K562 (cell line): ENCODE data around the gene LAMB4. TPM values are rescaled to one million over a fixed set of nuclear protein-coding genes. Genes with fewer than 3 reads are reported as not detected.

Experiments
- ATAC-seq: fragments of 200-7000 bp; cut with Tn5 transposase; 3 replicates; pipeline ENCODE4 v1.9.1; 2020; ENCODE audit warnings: moderate library complexity
- BruUV-seq: library from RNA; stranded (reverse); fragments of 400-500 nt; replicated peaks from 2 replicates; lab custom pipeline; 2021; lab: Mats Ljungman, UMichigan
- CTCF ChIA-PET: fragments of 300-600 bp; formaldehyde crosslinking; extraction: SDS; loops from one replicate; lab custom pipeline; 2021; ENCODE audit warnings: low intra/inter-chr PET ratio; lab: Yijun Ruan, JAX
- POLR2A ChIA-PET: fragments of 300-600, 350-650 bp; sonication (Branson Sonifier 250); formaldehyde crosslinking; extraction: SDS; loops from one replicate; lab custom pipeline; 2021; ENCODE audit warnings: antibody characterized with exemption, inconsistent platforms; lab: Yijun Ruan, JAX
- DNase-seq, 4 experiments: peaks; one replicate each; pipeline versions ENCODE4 v3.0.0 to v3.0.0-alpha.2; 2011 to 2018; ENCODE audit warnings: low spot score in 3 of 4, mixed read lengths in 3 of 4; ENCODE audit errors: extremely low read depth in 1 of 4
- FAIRE-seq: peaks from 2 replicates; lab custom pipeline; 2011; peaks lifted over from hg19 to GRCh38; lab: Jason Lieb, UNC
- H2AFZ ChIP-seq: 2 replicates; pipeline ENCODE4 v1.6.0; 2011; ENCODE audit warnings: low read depth, low read length, control low read depth, inconsistent platforms
- H3K27ac ChIP-seq: fragments of 200-600 bp; 3 replicates; pipeline ENCODE4 v1.8.0; 2011; ENCODE audit warnings: low read depth, mild to moderate bottlenecking, control low read depth, inconsistent platforms, low read length, moderate library complexity, mixed read lengths; ENCODE audit errors: extremely low read depth
- H3K27me3 ChIP-seq, 2 experiments: fragments of 300-600 bp in 1 of 2; 2 replicates in 1 of 2; 3 replicates in 1 of 2; pipeline versions ENCODE4 v1.6.0 to v1.8.0; 2011; ENCODE audit warnings: inconsistent platforms in 2 of 2, low read length in 2 of 2, mild to moderate bottlenecking in 1 of 2, mixed read lengths in 1 of 2, moderate library complexity in 1 of 2; ENCODE audit not compliant: control insufficient read depth in 2 of 2, insufficient read depth in 2 of 2
- H3K36me3 ChIP-seq: fragments of 300-600 bp; 3 replicates; pipeline ENCODE4 v1.8.0; 2011; ENCODE audit warnings: mild to moderate bottlenecking, low read length, inconsistent platforms; ENCODE audit not compliant: control insufficient read depth, insufficient read depth
- H3K4me1 ChIP-seq, 2 experiments: fragments of 200-600 bp in 1 of 2; replicated peaks in 1 of 2; 2 replicates in 1 of 2; 3 replicates in 1 of 2; pipeline versions ENCODE4 v1.5.1 to v1.8.0; 2011; ENCODE audit warnings: inconsistent platforms in 2 of 2, low read length in 2 of 2, mild to moderate bottlenecking in 1 of 2, mixed read lengths in 1 of 2, moderate library complexity in 1 of 2; ENCODE audit not compliant: control insufficient read depth in 2 of 2, insufficient read depth in 2 of 2
- H3K4me2 ChIP-seq: 2 replicates; pipeline ENCODE4 v1.6.1; 2011; ENCODE audit warnings: low read length, control low read depth, inconsistent platforms, mixed read lengths; ENCODE audit not compliant: insufficient read depth
- H3K4me3 ChIP-seq: fragments of 200-600 bp; sonication (generic), shearing (Covaris generic); 2 replicates; pipeline ENCODE4 v1.5.1; 2016; ENCODE audit warnings: control low read depth, inconsistent platforms
- H3K79me2 ChIP-seq: fragments of 200-600 bp; 3 replicates; pipeline ENCODE4 v1.8.0; 2011; ENCODE audit warnings: low read length, inconsistent platforms; ENCODE audit not compliant: control insufficient read depth, insufficient read depth
- H3K9ac ChIP-seq, 2 experiments: 2 replicates each; pipeline versions ENCODE4 v1.6.0 to v1.6.1; 2011; ENCODE audit warnings: low read depth in 2 of 2, low read length in 2 of 2, control low read depth in 1 of 2, inconsistent platforms in 1 of 2, mild to moderate bottlenecking in 1 of 2, mixed read lengths in 1 of 2; ENCODE audit not compliant: insufficient read depth in 1 of 2
- H3K9me1 ChIP-seq: one replicate; pipeline ENCODE4 v1.6.0; 2011; ENCODE audit warnings: inconsistent platforms, mild to moderate bottlenecking, low read length, moderate library complexity; ENCODE audit not compliant: control insufficient read depth, insufficient read depth
- H3K9me3 ChIP-seq: replicated peaks from 2 replicates; pipeline ENCODE4 v1.5.1; 2011; ENCODE audit warnings: low read depth, low read length, inconsistent platforms; ENCODE audit not compliant: control insufficient read depth, insufficient read depth
- H4K20me1 ChIP-seq: replicated peaks from 2 replicates; pipeline ENCODE4 v1.6.1; 2011; ENCODE audit warnings: low read length, inconsistent platforms, mixed read lengths; ENCODE audit not compliant: control insufficient read depth, insufficient read depth
- ARHGAP35 ChIP-seq: fragments of 450-650 bp; IDR thresholded peaks from 2 replicates; pipeline ENCODE4 v1.6.1; 2018; ENCODE audit not compliant: partially characterized antibody
- BRCA1 ChIP-seq, 2 experiments: fragments of 450-650 bp in 1 of 2; sonication (generic) in 1 of 2; formaldehyde crosslinking in 1 of 2; IDR thresholded peaks; 2 replicates each; pipeline versions ENCODE4 v1.5.0 to v1.6.1; 2017 to 2020; ENCODE audit warnings: mild to moderate bottlenecking in 1 of 2, missing genetic modification reagents in 1 of 2
- CBX8 ChIP-seq: fragments of 200-600 bp; sonication (generic); IDR thresholded peaks from 2 replicates; pipeline ENCODE4 v1.6.1; 2012; ENCODE audit warnings: borderline replicate concordance, mixed run types, low read depth, mild to moderate bottlenecking, moderate library complexity, mixed read lengths, low read length, control low read depth, inconsistent platforms; ENCODE audit not compliant: poor library complexity, severe bottlenecking; ENCODE audit errors: extremely low read depth
- CSDE1 ChIP-seq, 2 experiments: fragments of 450-650 bp; IDR thresholded peaks; 2 replicates each; pipeline ENCODE4 v1.6.1; 2016; ENCODE audit warnings: mild to moderate bottlenecking in 1 of 2
- DIDO1 ChIP-seq: fragments of 450-650 bp; IDR thresholded peaks from 2 replicates; pipeline ENCODE4 v1.6.1; 2016; ENCODE audit warnings: low read depth, missing biosample characterization, missing genetic modification characterization
- GATAD2A ChIP-seq: fragments of 450-650 bp; IDR thresholded peaks from 2 replicates; pipeline ENCODE4 v1.6.1; 2017
- GTF2F1 ChIP-seq: IDR thresholded peaks from 2 replicates; pipeline ENCODE4 v1.6.1; 2011; ENCODE audit warnings: low read depth, low read length, improper control_type of control experiment
- NONO ChIP-seq, 2 experiments: fragments of 200-400 bp in 1 of 2; fragments of 450-650 bp in 1 of 2; formaldehyde crosslinking in 1 of 2; IDR thresholded peaks; 2 replicates each; pipeline ENCODE4 v1.6.1; 2017; ENCODE audit warnings: low read depth in 2 of 2, mild to moderate bottlenecking in 2 of 2, moderate library complexity in 2 of 2, low read length in 1 of 2
- OTX1 ChIP-seq: fragments of 450-650 bp; formaldehyde crosslinking; IDR thresholded peaks from 2 replicates; pipeline ENCODE4 v1.4.0; 2022; ENCODE audit warnings: mild to moderate bottlenecking
- SLC30A9 ChIP-seq: fragments of 250-450 bp; sonication (Bioruptor Pico); IDR thresholded peaks from 2 replicates; pipeline ENCODE4 v1.8.0; 2022; ENCODE audit warnings: mild to moderate bottlenecking, moderate library complexity
- SMAD3 ChIP-seq: fragments of 450-650 bp; formaldehyde crosslinking; conservative IDR thresholded peaks from 2 replicates; pipeline ENCODE4 v1.4.0; 2020; ENCODE audit warnings: mild to moderate bottlenecking
- XRCC5 ChIP-seq: fragments of 200-400 bp; formaldehyde crosslinking; IDR thresholded peaks from 2 replicates; pipeline ENCODE4 v1.6.1; 2017; ENCODE audit warnings: low read depth, mild to moderate bottlenecking, low read length
- ZNF217 ChIP-seq: sonication (generic); formaldehyde crosslinking; IDR thresholded peaks from 2 replicates; pipeline ENCODE4 v1.8.0; 2022; ENCODE audit warnings: mild to moderate bottlenecking, missing genetic modification reagents
- ZNF764 ChIP-seq: fragments of 250-450 bp; sonication (Bioruptor Pico); IDR thresholded peaks from 2 replicates; pipeline ENCODE4 v1.4.0; 2020; ENCODE audit warnings: low read depth, mild to moderate bottlenecking, moderate library complexity
- WGBS: fragments of 100-300 bp; shearing (Covaris generic); methylation state at CpG from one replicate; pipeline ENCODE4 v1.1.6; 2016; ENCODE audit warnings: low coverage, mixed read lengths; ENCODE audit not compliant: insufficient coverage; ENCODE audit errors: missing lambda C conversion rate; 5-methylcytosine and 5-hydroxymethylcytosine counted together
- in situ Hi-C: fragments of 300-500 bp; cut with MboI; formaldehyde crosslinking; loops from 4 replicates; pipeline ENCODE4 v1.15.0; 2018; ENCODE audit warnings: inconsistent platforms, mixed read lengths
- intact Hi-C: fragments of 100-400 bp; cut with micrococcal nuclease; formaldehyde crosslinking; loops from 2 replicates; pipeline ENCODE4 v1.14.2; 2022
- polyA plus RNA-seq, 8 experiments: library from polyadenylated mRNA; depleted of rRNA in 4 of 8; stranded (reverse) in 5 of 8; unstranded in 3 of 8; fragments of >200 nt; fragmentation: Nextera tagmentation in 2 of 8; fragmentation: Illumina TruSeq in 1 of 8; extraction: Ambion mirVana in 2 of 8; extraction: Trizol in 1 of 8; gene quantifications; 2 replicates each; pipeline versions ENCODE4 v1.2.1 to v1.2.3, GENCODE V29; 2011 to 2014; ENCODE audit warnings: inconsistent platforms in 1 of 8, missing spikeins in 1 of 8
- total RNA-seq, 7 experiments: library from RNA; depleted of rRNA in 6 of 7; stranded (reverse); fragments of >200 nt in 6 of 7; fragmentation: Illumina TruSeq in 2 of 7; extraction: Trizol in 2 of 7; gene quantifications; 2 replicates each; pipeline versions ENCODE4 v1.2.1 to v1.2.3, GENCODE V29; 2011 to 2021; ENCODE audit warnings: low replicate concordance in 1 of 7
- TF ChIP-seq, protein P1 (sequence below), 2 experiments: fragments of 450-650 bp in 1 of 2; IDR thresholded peaks; 2 replicates each; pipeline ENCODE4 v1.6.1; 2011 to 2017; ENCODE audit warnings: low read depth in 2 of 2, antibody characterized with exemption in 1 of 2, borderline replicate concordance in 1 of 2, low read length in 1 of 2, mild to moderate bottlenecking in 1 of 2, mixed read lengths in 1 of 2; ENCODE audit not compliant: control insufficient read depth in 1 of 2
- TF ChIP-seq, protein P2 (sequence below): fragments of 250-450 bp; sonication (Bioruptor Pico); IDR thresholded peaks from 2 replicates; pipeline ENCODE4 v1.8.0; 2022; ENCODE audit warnings: inconsistent platforms

Gene LAMB4
- total and polyA plus RNA-seq, 9 of the 15 experiments (the other 6 are each of a cell fraction or from before 2014, with no cell fraction given), result 0.06 to 0.13 (median 0.07) TPM; not detected in 6

DNA sequence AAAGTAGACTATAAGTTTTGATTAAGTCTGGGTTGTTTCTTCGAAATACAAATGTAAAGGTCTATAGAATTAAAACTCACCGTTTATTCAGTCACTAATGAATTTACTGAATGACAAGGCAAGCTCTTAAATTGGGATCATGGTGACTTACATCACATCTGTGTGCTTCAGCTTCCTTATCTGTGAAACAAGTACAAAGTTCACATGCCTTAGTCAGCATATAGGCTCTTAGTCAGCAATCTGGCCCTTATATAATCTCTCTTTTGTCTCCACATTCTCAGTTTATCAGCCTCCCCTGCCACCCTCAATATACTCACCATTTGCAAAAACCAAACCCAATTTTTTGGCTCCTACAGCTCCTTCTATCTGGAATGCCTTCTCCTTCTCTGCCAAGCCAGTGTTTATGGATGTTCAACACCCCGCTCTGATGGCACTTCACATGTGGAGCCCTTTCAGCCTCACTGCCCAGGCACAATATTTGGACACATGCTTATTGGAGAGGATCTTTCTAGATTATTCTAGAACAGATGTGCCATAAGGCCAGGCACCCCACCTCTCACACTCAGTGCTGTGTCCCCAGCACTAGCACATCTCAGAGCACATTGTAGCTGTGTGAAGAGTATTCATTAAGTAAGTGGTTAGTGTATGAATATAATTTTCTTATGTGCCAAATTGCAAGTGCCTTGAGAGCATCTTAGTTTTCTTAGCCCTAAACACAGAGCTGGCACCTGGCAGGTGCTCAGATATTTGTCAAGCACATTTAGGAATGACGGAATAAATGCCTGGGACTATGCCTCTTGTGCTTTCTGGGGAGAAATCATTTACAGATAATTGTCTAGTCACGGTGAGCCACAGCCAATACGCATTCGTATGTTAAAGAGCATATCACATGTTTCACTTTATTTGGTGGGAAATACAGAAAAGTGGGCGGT, 117.4 kb downstream of the LAMB4 start:
- Histone ChIP-seq H3K4me1 (peaks cover 5 to 20% of the 10 kb centered on the region in 2 experiments), H3K27me3 (no peaks in the 10 kb centered on the region), H3K9me1 (no peaks in the 10 kb centered on the region), H3K4me2 (peak overlapping the region; percentile 56), H3K9ac (no peak overlapping the region; a peak in 1 of 4 replicates), H4K20me1 (no peaks in the 10 kb centered on the region), H2AFZ (peak overlapping the region; percentile 56), H3K79me2 (no peaks in the 10 kb centered on the region), H3K4me3 (no peak overlapping the region), H3K36me3 (no peaks in the 10 kb centered on the region), H3K9me3 (no peaks in the 10 kb centered on the region), H3K27ac (peak overlapping the region; percentile 52)
- ATAC-seq, result peak; percentile 89
- ChIA-PET CTCF (no interaction called here), POLR2A (interaction anchor here (0.6 to 1.3 kb wide), 8 partner anchors 8 to 46 kb away, joined by 3 to 4 read pairs (median 3); partner anchors contain the start of gene LAMB1)
- in situ Hi-C loops (no loop called here), intact Hi-C loops (loop anchor here (5.0 kb wide), 1 partner anchor 120 kb away; the partner anchor contains the start of gene DLD)
- 35% methylated on average over 8 of the region's 8 CpGs for WGBS
- BruUV-seq, result no TSS peak
- peak; percentile 74 to 88 (median 80) for DNase-seq
- peak; percentile 87 for FAIRE-seq
- TF ChIP-seq XRCC5 (no peak), BRCA1 (IDR thresholded peaks at IDR 0.05) (no peak), BRCA1 (CRISPR knock-in tag; IDR thresholded peaks at IDR 0.05) (no peak), CSDE1 (IDR thresholded peaks at IDR 0.05) (no peak), GATAD2A (no peak), ARHGAP35 (no peak), NONO (IDR thresholded peaks at IDR 0.05; ENCODE audit: low read depth in 2 of 2, low read length in 1 of 2) (peak in 1 of 2 experiments; percentile 27; a peak in 1 of 4 replicates), ZNF764 (no peak), ZNF217 (no peak), SMAD3 (CRISPR knock-in tag) (no peak), SLC30A9 (CRISPR knock-in tag) (no peak), DIDO1 (tag) (no peak), GTF2F1 (no peak), CBX8 (no peak), OTX1 (CRISPR knock-in tag) (peak; percentile 72; the same call in 1 of the 2 replicates)
- TF ChIP-seq, protein P1, sequence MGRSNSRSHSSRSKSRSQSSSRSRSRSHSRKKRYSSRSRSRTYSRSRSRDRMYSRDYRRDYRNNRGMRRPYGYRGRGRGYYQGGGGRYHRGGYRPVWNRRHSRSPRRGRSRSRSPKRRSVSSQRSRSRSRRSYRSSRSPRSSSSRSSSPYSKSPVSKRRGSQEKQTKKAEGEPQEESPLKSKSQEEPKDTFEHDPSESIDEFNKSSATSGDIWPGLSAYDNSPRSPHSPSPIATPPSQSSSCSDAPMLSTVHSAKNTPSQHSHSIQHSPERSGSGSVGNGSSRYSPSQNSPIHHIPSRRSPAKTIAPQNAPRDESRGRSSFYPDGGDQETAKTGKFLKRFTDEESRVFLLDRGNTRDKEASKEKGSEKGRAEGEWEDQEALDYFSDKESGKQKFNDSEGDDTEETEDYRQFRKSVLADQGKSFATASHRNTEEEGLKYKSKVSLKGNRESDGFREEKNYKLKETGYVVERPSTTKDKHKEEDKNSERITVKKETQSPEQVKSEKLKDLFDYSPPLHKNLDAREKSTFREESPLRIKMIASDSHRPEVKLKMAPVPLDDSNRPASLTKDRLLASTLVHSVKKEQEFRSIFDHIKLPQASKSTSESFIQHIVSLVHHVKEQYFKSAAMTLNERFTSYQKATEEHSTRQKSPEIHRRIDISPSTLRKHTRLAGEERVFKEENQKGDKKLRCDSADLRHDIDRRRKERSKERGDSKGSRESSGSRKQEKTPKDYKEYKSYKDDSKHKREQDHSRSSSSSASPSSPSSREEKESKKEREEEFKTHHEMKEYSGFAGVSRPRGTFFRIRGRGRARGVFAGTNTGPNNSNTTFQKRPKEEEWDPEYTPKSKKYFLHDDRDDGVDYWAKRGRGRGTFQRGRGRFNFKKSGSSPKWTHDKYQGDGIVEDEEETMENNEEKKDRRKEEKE (IDR thresholded peaks at IDR 0.05; ENCODE audit: borderline replicate concordance in 1 of 2, control insufficient read depth in 1 of 2, low read depth in 2 of 2, low read length in 1 of 2), result no peak
- TF ChIP-seq, protein P2, sequence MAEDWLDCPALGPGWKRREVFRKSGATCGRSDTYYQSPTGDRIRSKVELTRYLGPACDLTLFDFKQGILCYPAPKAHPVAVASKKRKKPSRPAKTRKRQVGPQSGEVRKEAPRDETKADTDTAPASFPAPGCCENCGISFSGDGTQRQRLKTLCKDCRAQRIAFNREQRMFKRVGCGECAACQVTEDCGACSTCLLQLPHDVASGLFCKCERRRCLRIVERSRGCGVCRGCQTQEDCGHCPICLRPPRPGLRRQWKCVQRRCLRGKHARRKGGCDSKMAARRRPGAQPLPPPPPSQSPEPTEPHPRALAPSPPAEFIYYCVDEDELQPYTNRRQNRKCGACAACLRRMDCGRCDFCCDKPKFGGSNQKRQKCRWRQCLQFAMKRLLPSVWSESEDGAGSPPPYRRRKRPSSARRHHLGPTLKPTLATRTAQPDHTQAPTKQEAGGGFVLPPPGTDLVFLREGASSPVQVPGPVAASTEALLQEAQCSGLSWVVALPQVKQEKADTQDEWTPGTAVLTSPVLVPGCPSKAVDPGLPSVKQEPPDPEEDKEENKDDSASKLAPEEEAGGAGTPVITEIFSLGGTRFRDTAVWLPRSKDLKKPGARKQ, result no peak
